Neural crest cell (in vitro differentiated cells): Measurements from ENCODE around the gene CRIP1. TPM values are rescaled to one million over a fixed set of nuclear protein-coding genes. Genes with fewer than 3 reads are reported as not detected.

Source experiments
- DNase-seq: peaks from one replicate; pipeline ENCODE4 v3.0.0; 2021; ENCODE audit warnings: low read depth, mixed read lengths, low spot score
- H3K27ac Mint-ChIP-seq: one replicate; pipeline ENCODE4 v1.8.0; 2021; ENCODE audit warnings: mild to moderate bottlenecking, mixed read lengths; ENCODE audit not compliant: unreplicated experiment
- H3K27me3 Mint-ChIP-seq: 2 replicates; pipeline ENCODE4 v1.8.0; 2021; ENCODE audit warnings: low read depth, mild to moderate bottlenecking, mixed read lengths
- H3K36me3 Mint-ChIP-seq: 2 replicates; pipeline ENCODE4 v1.8.0; 2021; ENCODE audit warnings: low read depth, mild to moderate bottlenecking, mixed read lengths
- H3K4me1 Mint-ChIP-seq: 2 replicates; pipeline ENCODE4 v1.8.0; 2021; ENCODE audit warnings: mixed read lengths
- H3K4me3 Mint-ChIP-seq: one replicate; pipeline ENCODE4 v1.8.0; 2021; ENCODE audit warnings: mild to moderate bottlenecking, mixed read lengths
- H3K9me3 Mint-ChIP-seq: 2 replicates; pipeline ENCODE4 v1.8.0; 2021; ENCODE audit warnings: mixed read lengths
- CTCF ChIP-seq: fragments of 200-600 bp; sonication (generic); conservative IDR thresholded peaks from 2 replicates; pipeline ENCODE4 v1.5.0; 2021; ENCODE audit warnings: antibody characterized with exemption, mild to moderate bottlenecking
- total RNA-seq: library from RNA; stranded (reverse); gene quantifications from 2 replicates; pipeline ENCODE4 v1.2.1, GENCODE V29; 2021

The CRIP1 gene
- total RNA-seq, 1 donor from 2014 or later, result 4.8 TPM

GRCh38 chr14:105536051-105536450 lies 49.4 kb downstream of the CRIP1 start:
- no peak overlapping the region for H3K4me3 Mint-ChIP-seq
- no peak for TF ChIP-seq CTCF
- peaks cover 7% of the 10 kb centered on the region for H3K4me1 Mint-ChIP-seq
- no peaks in the 10 kb centered on the region for H3K36me3 Mint-ChIP-seq
- no peak for DNase-seq
- no peaks in the 10 kb centered on the region for H3K9me3 Mint-ChIP-seq
- H3K27me3 Mint-ChIP-seq, result peaks cover 46% of the 10 kb centered on the region
- no peak overlapping the region for H3K27ac Mint-ChIP-seq

GRCh38 chr14:105536691-105537579 lies 50.2 kb downstream of the CRIP1 start:
- no peak for TF ChIP-seq CTCF
- Mint-ChIP-seq H3K4me3 (no peak overlapping the region), H3K36me3 (no peaks in the 10 kb centered on the region), H3K9me3 (no peaks in the 10 kb centered on the region), H3K27me3 (peaks cover 54% of the 10 kb centered on the region), H3K27ac (no peak overlapping the region), H3K4me1 (peaks cover 7% of the 10 kb centered on the region)
- DNase-seq, result no peak

GRCh38 chr14:105537580-105538474 lies 51.1 kb downstream of the CRIP1 start:
- no peak overlapping the region for H3K27ac Mint-ChIP-seq
- H3K9me3 Mint-ChIP-seq, result no peaks in the 10 kb centered on the region
- peak; percentile 78 for DNase-seq
- H3K27me3 Mint-ChIP-seq, result peaks cover 55% of the 10 kb centered on the region
- TF ChIP-seq CTCF, result peak; percentile 86
- H3K4me1 Mint-ChIP-seq, result peaks cover 5% of the 10 kb centered on the region
- no peak overlapping the region for H3K4me3 Mint-ChIP-seq
- H3K36me3 Mint-ChIP-seq, result no peaks in the 10 kb centered on the region

Other genes with a start within 250 kb of the CRIP1 start
- 33.6 and 36.6 TPM in 2 replicates for gene BTBD6, start 238.4 kb upstream of the CRIP1 start, total RNA-seq
- 50.0 and 51.1 TPM in 2 replicates for gene BRF1, start 185.9 kb upstream of the CRIP1 start, total RNA-seq
- 101 and 104 TPM in 2 replicates for gene PACS2, start 172.1 kb upstream of the CRIP1 start, total RNA-seq
- 4.4 and 5.2 TPM in 2 replicates for gene TEX22, start 88.3 kb upstream of the CRIP1 start, total RNA-seq
- gene MTA1, start 67.1 kb upstream of the CRIP1 start, total RNA-seq, result 246 and 251 TPM in 2 replicates
- gene CRIP2, start 12.1 kb upstream of the CRIP1 start, total RNA-seq, result 38.3 and 39.3 TPM in 2 replicates
- gene TEDC1, start 4.4 kb downstream of the CRIP1 start, total RNA-seq, result 39.6 and 44.9 TPM in 2 replicates
- gene TMEM121, start 39.7 kb downstream of the CRIP1 start, total RNA-seq, result 12.3 and 13.9 TPM in 2 replicates